Peyer's patch (tissue), 4 donors: Measurements from ENCODE around the gene GAP43.

Experiments used
- CTCF ChIP-seq, 6 experiments: fragments of 450-650 bp in 4 of 6; fragments of 200-600 bp in 2 of 6; sonication (generic) in 1 of 6; IDR thresholded peaks; one replicate each; pipeline ENCODE4 v1.5.1; 2017 to 2019; ENCODE audit warnings: antibody characterized with exemption in 6 of 6, mild to moderate bottlenecking in 3 of 6, moderate library complexity in 1 of 6
- POLR2A ChIP-seq, 2 donors: fragments of 450-650 bp; IDR thresholded peaks; one replicate each; pipeline ENCODE4 v1.5.1; 2017; ENCODE audit warnings: antibody characterized with exemption in 2 of 2, mild to moderate bottlenecking in 2 of 2, moderate library complexity in 2 of 2

- TF ChIP-seq CTCF (IDR thresholded peaks at IDR 0.05): no peak
- TF ChIP-seq POLR2A (IDR thresholded peaks at IDR 0.05): no peak
Measured at GRCh38 chr3:115766587-115767482, 143.5 kb downstream of the GAP43 start.
